ENCODE results near the gene SNAPC2.

Gene SNAPC2

GRCh38 chr19:7926021-7926726 lies 6.0 kb downstream of the SNAPC2 start, which contains the start of gene CTXN1:
Gene CTXN1, minus strand, starts transcription at chr19:7926135. Its CDS starts 597 bp downstream, at chr19:7925538.
- Histone ChIP-seq H3K27me3 (replicated peaks; ENCODE audit: insufficient read depth, low read length) (no peaks in the 10 kb centered on the region), H3K36me3 (replicated peaks; ENCODE audit: insufficient read depth, low read length) (no peaks in the 10 kb centered on the region), H3K9ac (ENCODE audit: low read length) (no peak within 1 kb of the TSS), H3K4me3 (ENCODE audit: low read length) (peak within 1 kb of the TSS; percentile 30), H3K9me3 (replicated peaks; ENCODE audit: insufficient read depth, low read length) (no peaks in the 10 kb centered on the region), H3K27ac (ENCODE audit: low read length) (no peak within 1 kb of the TSS), H3K4me1 (ENCODE audit: low read length) (no peaks in the 10 kb centered on the region), H3K4me2 (ENCODE audit: low read depth, low read length) (peak within 1 kb of the TSS; percentile 75), H3K9me2 (replicated peaks; ENCODE audit: insufficient read depth, low read length) (no peaks in the 10 kb centered on the region), H3F3A (ENCODE audit: insufficient read depth, low read length) (peaks cover 10% of the 10 kb centered on the region), H3K79me2 (ENCODE audit: low read length) (no peaks in the 10 kb centered on the region), H4K20me1 (ENCODE audit: insufficient read depth, low read length) (peaks cover 16% of the 10 kb centered on the region; the same call in 1 of the 2 replicates), H2AFZ (ENCODE audit: low read length) (no peak within 1 kb of the TSS)
- TF ChIP-seq EZH2 (optimal IDR thresholded peaks at IDR 0.05; ENCODE audit: low read depth, low read length) (no peak), EZH2phosphoT487 (IDR thresholded peaks at IDR 0.05; ENCODE audit: low read length) (no peak), CTCF (IDR thresholded peaks at IDR 0.05; ENCODE audit: low read length) (no peak)
- peak; percentile 49 for DNase-seq

- Histone ChIP-seq H3K9me2 (replicated peaks; ENCODE audit: insufficient read depth, low read length) (no peaks in the 10 kb centered on the region), H3K79me2 (ENCODE audit: low read length) (no peaks in the 10 kb centered on the region), H3K27me3 (replicated peaks; ENCODE audit: insufficient read depth, low read length) (no peaks in the 10 kb centered on the region), H3F3A (ENCODE audit: insufficient read depth, low read length) (peaks cover 10% of the 10 kb centered on the region), H2AFZ (ENCODE audit: low read length) (no peak overlapping the region), H3K27ac (ENCODE audit: low read length) (no peak overlapping the region), H3K9me3 (replicated peaks; ENCODE audit: insufficient read depth, low read length) (no peaks in the 10 kb centered on the region), H3K4me1 (ENCODE audit: low read length) (no peaks in the 10 kb centered on the region), H3K4me2 (ENCODE audit: low read depth, low read length) (no peak overlapping the region), H3K4me3 (ENCODE audit: low read length) (no peak overlapping the region), H3K9ac (ENCODE audit: low read length) (no peak overlapping the region), H4K20me1 (ENCODE audit: insufficient read depth, low read length) (peaks cover 9% of the 10 kb centered on the region; the same call in 1 of the 2 replicates), H3K36me3 (replicated peaks; ENCODE audit: insufficient read depth, low read length) (0 out of 2 replicates have a peak, but pooled peaks cover 2% of the 10 kb centered on the region)
- DNase-seq: no peak
- TF ChIP-seq EZH2phosphoT487 (IDR thresholded peaks at IDR 0.05; ENCODE audit: low read length) (no peak), CTCF (IDR thresholded peaks at IDR 0.05; ENCODE audit: low read length) (no peak), EZH2 (optimal IDR thresholded peaks at IDR 0.05; ENCODE audit: low read depth, low read length) (no peak)
Observed at GRCh38 chr19:7926727-7927604, 6.8 kb downstream of the SNAPC2 start.

GRCh38 chr19:7927605-7928333 lies 7.6 kb downstream of the SNAPC2 start:
- H3K9me3 ChIP-seq (replicated peaks; ENCODE audit: insufficient read depth, low read length): no peaks in the 10 kb centered on the region
- no peak for TF ChIP-seq EZH2phosphoT487 (IDR thresholded peaks at IDR 0.05; ENCODE audit: low read length)
- no peak for TF ChIP-seq CTCF (IDR thresholded peaks at IDR 0.05; ENCODE audit: low read length)
- no peak for TF ChIP-seq EZH2 (optimal IDR thresholded peaks at IDR 0.05; ENCODE audit: low read depth, low read length)
- no peaks in the 10 kb centered on the region for H3K27me3 ChIP-seq (replicated peaks; ENCODE audit: insufficient read depth, low read length)
- no peaks in the 10 kb centered on the region for H3K79me2 ChIP-seq (ENCODE audit: low read length)
- H3K4me3 ChIP-seq (ENCODE audit: low read length): no peak overlapping the region
- peaks cover 6% of the 10 kb centered on the region; the same call in 1 of the 2 replicates for H3K36me3 ChIP-seq (replicated peaks; ENCODE audit: insufficient read depth, low read length)
- H3F3A ChIP-seq (ENCODE audit: insufficient read depth, low read length): peaks cover 10% of the 10 kb centered on the region
- no peaks in the 10 kb centered on the region for H3K9me2 ChIP-seq (replicated peaks; ENCODE audit: insufficient read depth, low read length)
- H3K9ac ChIP-seq (ENCODE audit: low read length): no peak overlapping the region
- H3K4me2 ChIP-seq (ENCODE audit: low read depth, low read length): no peak overlapping the region
- H3K4me1 ChIP-seq (ENCODE audit: low read length): no peaks in the 10 kb centered on the region
- no peak for DNase-seq
- H4K20me1 ChIP-seq (ENCODE audit: insufficient read depth, low read length): peaks cover 9% of the 10 kb centered on the region; the same call in 1 of the 2 replicates
- H3K27ac ChIP-seq (ENCODE audit: low read length): no peak overlapping the region
- no peak overlapping the region for H2AFZ ChIP-seq (ENCODE audit: low read length)
